ENCODE results near the gene BBX.

DNA sequence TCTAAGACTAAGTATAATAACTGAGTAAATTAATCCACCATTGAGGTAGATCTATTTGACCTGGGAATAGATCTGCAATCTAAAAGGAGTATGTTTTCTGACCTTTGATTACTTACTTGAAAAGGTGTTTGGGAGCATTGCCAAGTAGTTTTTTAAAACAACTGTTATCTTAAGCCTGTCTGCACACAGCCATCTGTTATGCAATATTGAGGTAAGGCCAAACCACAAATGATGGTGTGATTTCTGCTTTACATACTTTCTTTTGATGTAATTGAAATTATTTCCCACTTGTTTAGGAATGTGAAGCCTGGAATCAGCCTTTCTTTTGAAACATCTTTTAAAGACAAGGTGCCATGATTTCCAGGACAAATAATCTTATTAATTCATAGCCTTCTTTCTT is 274.0 kb downstream of the BBX start:
- TF ChIP-seq CTCF (IDR thresholded peaks at IDR 0.05) (no peak), POLR2A (IDR thresholded peaks at IDR 0.05) (no peak)

Data from thyroid gland (tissue), 4 donors.